GM12891 (cell line): ENCODE measurements around the gene SDF4.

Experiments used
- DNase-seq: peaks from one replicate; pipeline ENCODE4 v3.0.0; 2011; ENCODE audit warnings: low spot score; ENCODE audit not compliant: insufficient read length
- FAIRE-seq: peaks from 2 replicates; lab custom pipeline; 2011; peaks lifted over from hg19 to GRCh38; lab: Jason Lieb, UNC
- PAX5 ChIP-seq: IDR thresholded peaks from 2 replicates; pipeline ENCODE4 v1.6.1; 2011; ENCODE audit warnings: low read length, moderate library complexity, mild to moderate bottlenecking; ENCODE audit not compliant: insufficient read depth, severe bottlenecking
- POLR2A ChIP-seq: IDR thresholded peaks from 2 replicates; pipeline ENCODE4 v1.6.1; 2011; ENCODE audit warnings: low read depth, low read length, control low read depth
- POLR2AphosphoS5 ChIP-seq: IDR thresholded peaks from 2 replicates; pipeline ENCODE4 v1.6.1; 2011; ENCODE audit warnings: low read depth, low read length, control low read depth
- POU2F2 ChIP-seq: IDR thresholded peaks from 2 replicates; pipeline ENCODE4 v1.6.1; 2011; ENCODE audit warnings: low read depth, mild to moderate bottlenecking, control low read depth, low read length, moderate library complexity
- SPI1 ChIP-seq: IDR thresholded peaks from 2 replicates; pipeline ENCODE4 v1.6.1; 2011; ENCODE audit warnings: low read depth, low read length, control low read depth
- TAF1 ChIP-seq: IDR thresholded peaks from 2 replicates; pipeline ENCODE4 v1.6.1; 2011; ENCODE audit warnings: low read depth, low read length, control low read depth

The SDF4 gene

GRCh38 chr1:1167841-1168450 lies 63.9 kb downstream of the SDF4 start:
- no peak for TF ChIP-seq POU2F2
- no peak for TF ChIP-seq PAX5
- TF ChIP-seq TAF1, result no peak
- TF ChIP-seq POLR2AphosphoS5, result no peak
- no peak for TF ChIP-seq POLR2A
- TF ChIP-seq SPI1, result no peak
- no peak for FAIRE-seq
- DNase-seq, result no peak

DNA sequence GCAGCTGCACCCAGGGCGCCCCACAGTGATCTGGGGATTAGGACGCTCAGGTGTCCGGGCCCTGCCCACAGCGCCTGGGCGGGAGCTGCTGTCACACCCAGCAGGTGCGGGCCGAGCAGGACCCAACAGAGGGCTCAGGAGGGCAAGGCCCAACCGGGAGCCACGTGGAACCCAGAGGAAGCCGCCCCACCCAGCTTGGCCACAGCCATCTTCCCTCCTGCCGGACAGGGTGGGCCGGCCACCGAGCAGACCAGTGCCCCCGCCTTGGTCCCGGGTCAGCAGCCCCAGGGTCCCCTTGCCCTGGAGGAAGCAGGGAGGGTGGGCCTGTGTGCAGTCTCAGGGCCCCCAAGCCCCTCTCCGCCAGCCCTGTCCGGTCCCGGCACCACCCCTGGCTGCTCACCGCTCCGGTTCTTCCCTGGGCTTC lies 64.4 kb downstream of the SDF4 start:
- no peak for TF ChIP-seq TAF1
- DNase-seq (no peak), FAIRE-seq (no peak)
